Suprapubic skin (tissue), 3 donors: Measurements from ENCODE around the gene CLNS1A.

Source experiments
- EP300 ChIP-seq: sonication (generic); formaldehyde crosslinking; IDR thresholded peaks from one replicate; pipeline ENCODE4 v1.6.1; 2017; ENCODE audit warnings: antibody characterized with exemption
- POLR2A ChIP-seq, 2 donors: fragments of 450-650 bp; IDR thresholded peaks; one replicate each; pipeline ENCODE4 v1.6.1; 2017; ENCODE audit warnings: antibody characterized with exemption in 2 of 2, mild to moderate bottlenecking in 2 of 2, moderate library complexity in 2 of 2
- TF ChIP-seq, protein P1 (sequence below), 2 donors: fragments of 200-600 bp in 1 of 2; fragments of 450-650 bp in 1 of 2; sonication (generic) in 1 of 2; IDR thresholded peaks; one replicate each; pipeline ENCODE4 v1.5.1; 2016 to 2019; ENCODE audit warnings: antibody characterized with exemption in 2 of 2, mild to moderate bottlenecking in 1 of 2, moderate library complexity in 1 of 2

- TF ChIP-seq POLR2A (IDR thresholded peaks at IDR 0.05) = no peak
- TF ChIP-seq, protein P1, sequence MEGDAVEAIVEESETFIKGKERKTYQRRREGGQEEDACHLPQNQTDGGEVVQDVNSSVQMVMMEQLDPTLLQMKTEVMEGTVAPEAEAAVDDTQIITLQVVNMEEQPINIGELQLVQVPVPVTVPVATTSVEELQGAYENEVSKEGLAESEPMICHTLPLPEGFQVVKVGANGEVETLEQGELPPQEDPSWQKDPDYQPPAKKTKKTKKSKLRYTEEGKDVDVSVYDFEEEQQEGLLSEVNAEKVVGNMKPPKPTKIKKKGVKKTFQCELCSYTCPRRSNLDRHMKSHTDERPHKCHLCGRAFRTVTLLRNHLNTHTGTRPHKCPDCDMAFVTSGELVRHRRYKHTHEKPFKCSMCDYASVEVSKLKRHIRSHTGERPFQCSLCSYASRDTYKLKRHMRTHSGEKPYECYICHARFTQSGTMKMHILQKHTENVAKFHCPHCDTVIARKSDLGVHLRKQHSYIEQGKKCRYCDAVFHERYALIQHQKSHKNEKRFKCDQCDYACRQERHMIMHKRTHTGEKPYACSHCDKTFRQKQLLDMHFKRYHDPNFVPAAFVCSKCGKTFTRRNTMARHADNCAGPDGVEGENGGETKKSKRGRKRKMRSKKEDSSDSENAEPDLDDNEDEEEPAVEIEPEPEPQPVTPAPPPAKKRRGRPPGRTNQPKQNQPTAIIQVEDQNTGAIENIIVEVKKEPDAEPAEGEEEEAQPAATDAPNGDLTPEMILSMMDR (IDR thresholded peaks at IDR 0.05) = no peak
- TF ChIP-seq EP300 = no peak
Observed at GRCh38 chr11:77658213-77659013, 20.8 kb upstream of the CLNS1A start.
